Measurements from ENCODE around the gene OSGEP. TPM values are rescaled to one million over a fixed set of nuclear protein-coding genes. Genes with fewer than 3 reads are reported as not detected.
"Not testable (repeated sequence)": the region's sequence is repeated elsewhere in the genome, so short reads cannot be mapped to it uniquely, and the experiment has no call there.

Gene OSGEP
- total RNA-seq, 1 donor from 2014 or later: 57.1 TPM

- no peak for DNase-seq (ENCODE audit: extremely low spot score, unreplicated experiment)
- Mint-ChIP-seq H3K36me3 (peaks cover 37% of the 10 kb centered on the region), H3K4me1 (ENCODE audit: unreplicated experiment) (no peaks in the 10 kb centered on the region), H3K27ac (no peak overlapping the region), H3K27me3 (no peaks in the 10 kb centered on the region), H3K4me3 (no peak overlapping the region), H3K9me3 (no peaks in the 10 kb centered on the region)
- TF ChIP-seq CTCF (conservative IDR thresholded peaks at IDR 0.05): no peak
These were observed 7.7 kb downstream of the OSGEP start for GRCh38 chr14:20446889-20447288.

GRCh38 chr14:20443650-20444049 is 11.0 kb downstream of the OSGEP start:
- not testable (repeated sequence) for H3K4me1 Mint-ChIP-seq (ENCODE audit: unreplicated experiment); DNase-seq (ENCODE audit: extremely low spot score, unreplicated experiment); H3K4me3 Mint-ChIP-seq; H3K27ac Mint-ChIP-seq; H3K9me3 Mint-ChIP-seq
- H3K27me3 Mint-ChIP-seq: peaks cover 10% of the 10 kb centered on the region
- peaks cover 23% of the 10 kb centered on the region for H3K36me3 Mint-ChIP-seq

- H3K27ac Mint-ChIP-seq: no peak overlapping the region
- no peak overlapping the region for H3K4me3 Mint-ChIP-seq
- H3K9me3 Mint-ChIP-seq: no peaks in the 10 kb centered on the region
- DNase-seq (ENCODE audit: extremely low spot score, unreplicated experiment): no peak
- no peak for TF ChIP-seq CTCF (conservative IDR thresholded peaks at IDR 0.05)
- H3K36me3 Mint-ChIP-seq: peaks cover 7% of the 10 kb centered on the region
- peaks cover 15% of the 10 kb centered on the region for H3K27me3 Mint-ChIP-seq
- no peaks in the 10 kb centered on the region for H3K4me1 Mint-ChIP-seq (ENCODE audit: unreplicated experiment)
These were observed 13.2 kb downstream of the OSGEP start for GRCh38 chr14:20441461-20441860.

- DNase-seq (ENCODE audit: extremely low spot score, unreplicated experiment): no peak
- no peak for TF ChIP-seq CTCF (conservative IDR thresholded peaks at IDR 0.05)
- peaks cover 7% of the 10 kb centered on the region for H3K36me3 Mint-ChIP-seq
- no peaks in the 10 kb centered on the region for H3K9me3 Mint-ChIP-seq
- H3K4me3 Mint-ChIP-seq: no peak overlapping the region
- H3K27me3 Mint-ChIP-seq: peaks cover 15% of the 10 kb centered on the region
- H3K27ac Mint-ChIP-seq: no peak overlapping the region
- no peaks in the 10 kb centered on the region for H3K4me1 Mint-ChIP-seq (ENCODE audit: unreplicated experiment)
These were observed 13.7 kb downstream of the OSGEP start for GRCh38 chr14:20440882-20441281.

GRCh38 chr14:20440465-20440864 is 14.1 kb downstream of the OSGEP start:
- DNase-seq (ENCODE audit: extremely low spot score, unreplicated experiment): no peak
- H3K4me1 Mint-ChIP-seq (ENCODE audit: unreplicated experiment): no peaks in the 10 kb centered on the region
- H3K36me3 Mint-ChIP-seq: peaks cover 7% of the 10 kb centered on the region
- no peak overlapping the region for H3K27ac Mint-ChIP-seq
- no peak overlapping the region for H3K4me3 Mint-ChIP-seq
- H3K27me3 Mint-ChIP-seq: peaks cover 15% of the 10 kb centered on the region
- no peaks in the 10 kb centered on the region for H3K9me3 Mint-ChIP-seq
- TF ChIP-seq CTCF (conservative IDR thresholded peaks at IDR 0.05): no peak

GRCh38 chr14:20438664-20439063 is 15.9 kb downstream of the OSGEP start:
- H3K27me3 Mint-ChIP-seq: peaks cover 15% of the 10 kb centered on the region
- H3K4me1 Mint-ChIP-seq (ENCODE audit: unreplicated experiment): no peaks in the 10 kb centered on the region
- no peaks in the 10 kb centered on the region for H3K9me3 Mint-ChIP-seq
- no peak for DNase-seq (ENCODE audit: extremely low spot score, unreplicated experiment)
- H3K36me3 Mint-ChIP-seq: peaks cover 7% of the 10 kb centered on the region
- H3K27ac Mint-ChIP-seq: no peak overlapping the region
- TF ChIP-seq CTCF (conservative IDR thresholded peaks at IDR 0.05): no peak
- no peak overlapping the region for H3K4me3 Mint-ChIP-seq
